ENCODE data around the gene ZNF396. TPM values are rescaled to one million over a fixed set of nuclear protein-coding genes. Genes with fewer than 3 reads are reported as not detected.

The ZNF396 gene
- total and polyA plus RNA-seq, 9 of the 15 experiments (the other 6 are each of a cell fraction or from before 2014, with no cell fraction given), result 0.73 to 2.3 (median 1.9) TPM

- no peak for TF ChIP-seq ZNF407 (IDR thresholded peaks at IDR 0.05; ENCODE audit: low read depth)
- no peak for TF ChIP-seq NFYB (IDR thresholded peaks at IDR 0.05; ENCODE audit: extremely low read depth, insufficient read length)
- TF ChIP-seq, protein P1, sequence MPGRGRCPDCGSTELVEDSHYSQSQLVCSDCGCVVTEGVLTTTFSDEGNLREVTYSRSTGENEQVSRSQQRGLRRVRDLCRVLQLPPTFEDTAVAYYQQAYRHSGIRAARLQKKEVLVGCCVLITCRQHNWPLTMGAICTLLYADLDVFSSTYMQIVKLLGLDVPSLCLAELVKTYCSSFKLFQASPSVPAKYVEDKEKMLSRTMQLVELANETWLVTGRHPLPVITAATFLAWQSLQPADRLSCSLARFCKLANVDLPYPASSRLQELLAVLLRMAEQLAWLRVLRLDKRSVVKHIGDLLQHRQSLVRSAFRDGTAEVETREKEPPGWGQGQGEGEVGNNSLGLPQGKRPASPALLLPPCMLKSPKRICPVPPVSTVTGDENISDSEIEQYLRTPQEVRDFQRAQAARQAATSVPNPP (IDR thresholded peaks at IDR 0.05; ENCODE audit: borderline replicate concordance, insufficient read depth, insufficient read length), result no peak
Measured at GRCh38 chr18:35334212-35334611, 42.9 kb downstream of the ZNF396 start (continued).

Measured in K562 (cell line).